GM21360 (cell line): Measurements from ENCODE around the gene FBXO47.

Source experiments
- ATAC-seq: cut with Tn5 transposase; IDR thresholded peaks from one replicate; pipeline ENCODE4 v1.9.1; 2021; ENCODE audit warnings: mild to moderate bottlenecking, moderate library complexity; ENCODE audit not compliant: unreplicated experiment

Gene FBXO47

GRCh38 chr17:38888842-38889241 lies 78.4 kb downstream of the FBXO47 start:
- ATAC-seq: no peak

GRCh38 chr17:38886643-38887010 lies 80.6 kb downstream of the FBXO47 start:
- ATAC-seq: no peak
